HepG2 (cell line): ENCODE measurements around the gene POU3F1. TPM values are rescaled to one million over a fixed set of nuclear protein-coding genes. Genes with fewer than 3 reads are reported as not detected.

Experiments used
- ATAC-seq: fragments of 200-7000 bp; cut with Tn5 transposase; 3 replicates; pipeline ENCODE4 v1.9.1; 2020; ENCODE audit warnings: mild to moderate bottlenecking, moderate library complexity
- BruUV-seq: library from RNA; stranded (reverse); fragments of 400-500 nt; replicated peaks from 2 replicates; lab custom pipeline; 2021; lab: Mats Ljungman, UMichigan
- CTCF ChIA-PET: fragments of 300-600 bp; formaldehyde crosslinking; extraction: SDS; loops from one replicate; lab custom pipeline; 2021; ENCODE audit warnings: low total read pairs, inconsistent platforms, low intra/inter-chr PET ratio; lab: Yijun Ruan, JAX
- POLR2A ChIA-PET: fragments of 350-600 bp; sonication (Branson Sonifier 250); formaldehyde crosslinking; loops from one replicate; lab custom pipeline; 2020; ENCODE audit warnings: antibody characterized with exemption, inconsistent platforms; lab: Yijun Ruan, JAX
- DNase-seq: peaks from one replicate; pipeline ENCODE4 v3.0.0-alpha.2; 2015; ENCODE audit warnings: low spot score
- FAIRE-seq: peaks from 3 replicates; lab custom pipeline; 2011; peaks lifted over from hg19 to GRCh38; lab: Jason Lieb, UNC
- H2AFZ ChIP-seq: one replicate; pipeline ENCODE4 v1.6.1; 2011; ENCODE audit warnings: low read length, inconsistent platforms
- H3K27ac ChIP-seq: fragments of 300-600 bp; 3 replicates; pipeline ENCODE4 v1.8.0; 2011; ENCODE audit warnings: mixed run types, mild to moderate bottlenecking, mixed read lengths, low read length, inconsistent platforms; ENCODE audit not compliant: insufficient read depth; ENCODE audit errors: extremely low read length
- H3K27me3 ChIP-seq, 2 experiments: fragments of 200-600 bp in 1 of 2; 2 replicates in 1 of 2; 3 replicates in 1 of 2; pipeline versions ENCODE4 v1.6.0 to v1.8.0; 2011; ENCODE audit warnings: low read length in 2 of 2, mild to moderate bottlenecking in 2 of 2, moderate library complexity in 2 of 2, inconsistent platforms in 1 of 2; ENCODE audit not compliant: insufficient read depth in 2 of 2, control insufficient read depth in 1 of 2
- H3K36me3 ChIP-seq, 2 experiments: fragments of 200-600 bp in 1 of 2; replicated peaks in 1 of 2; 2 replicates in 1 of 2; 3 replicates in 1 of 2; pipeline versions ENCODE4 v1.5.1 to v1.8.0; 2011; ENCODE audit warnings: low read length in 2 of 2, inconsistent platforms in 1 of 2; ENCODE audit not compliant: insufficient read depth in 2 of 2, control insufficient read depth in 1 of 2
- H3K4me1 ChIP-seq: 2 replicates; pipeline ENCODE4 v1.5.1; 2012; ENCODE audit warnings: low read length, inconsistent platforms; ENCODE audit not compliant: insufficient read depth
- H3K4me2 ChIP-seq: 2 replicates; pipeline ENCODE4 v1.6.0; 2011; ENCODE audit warnings: low read depth, low read length, inconsistent platforms
- H3K4me3 ChIP-seq, 3 experiments: fragments of 200-600 bp in 1 of 3; sonication (generic), shearing (Covaris generic) in 1 of 3; replicated peaks in 1 of 3; 2 replicates each; pipeline ENCODE4 v1.5.1; 2011 to 2016; ENCODE audit warnings: low read length in 3 of 3, inconsistent platforms in 2 of 3, low read depth in 2 of 3, mild to moderate bottlenecking in 2 of 3, control low read depth in 1 of 3, mixed read lengths in 1 of 3; ENCODE audit not compliant: insufficient read depth in 1 of 3
- H3K79me2 ChIP-seq: one replicate; pipeline ENCODE4 v1.6.1; 2011; ENCODE audit warnings: low read length, inconsistent platforms; ENCODE audit not compliant: insufficient read depth
- H3K9ac ChIP-seq: 2 replicates; pipeline ENCODE4 v1.6.0; 2011; ENCODE audit warnings: mild to moderate bottlenecking, low read depth, low read length, inconsistent platforms; ENCODE audit not compliant: insufficient read depth
- H3K9me3 ChIP-seq: 2 replicates; pipeline ENCODE4 v1.5.1; 2012; ENCODE audit warnings: mild to moderate bottlenecking, low read length
- H4K20me1 ChIP-seq: 2 replicates; pipeline ENCODE4 v1.6.0; 2011; ENCODE audit warnings: inconsistent platforms, mild to moderate bottlenecking, low read length, moderate library complexity; ENCODE audit not compliant: insufficient read depth
- ERF ChIP-seq: IDR thresholded peaks from 2 replicates; pipeline ENCODE4 v1.6.1; 2018; ENCODE audit warnings: missing biosample characterization, missing genetic modification reagents
- NCOA1 ChIP-seq: sonication (generic); formaldehyde crosslinking; IDR thresholded peaks from 2 replicates; pipeline ENCODE4 v1.9.0; 2021; ENCODE audit warnings: missing genetic modification reagents
- POLR2AphosphoS2 ChIP-seq: IDR thresholded peaks from 2 replicates; pipeline ENCODE4 v1.6.1; 2011; ENCODE audit warnings: low read depth, low read length, improper control_type of control experiment
- SNRNP70 ChIP-seq: fragments of 200-400 bp; formaldehyde crosslinking; IDR thresholded peaks from 2 replicates; pipeline ENCODE4 v1.6.1; 2017; ENCODE audit warnings: mild to moderate bottlenecking, low read depth, low read length, moderate library complexity
- ZNF616 ChIP-seq: sonication (generic); formaldehyde crosslinking; IDR thresholded peaks from 2 replicates; pipeline ENCODE4 v1.5.0; 2020; ENCODE audit warnings: low read depth, mild to moderate bottlenecking, missing genetic modification reagents
- WGBS: methylation state at CpG from one replicate; pipeline ENCODE4 v1.1.6; 2017; ENCODE audit warnings: low lambda C conversion rate; 5-methylcytosine and 5-hydroxymethylcytosine counted together
- in situ Hi-C: cut with HindIII; loops from 2 replicates; pipeline ENCODE4 v1.10.0; 2017; ENCODE audit warnings: low pct_unique_long_range_greater_than_20kb; ENCODE audit not compliant: extremely low pct_ligation_motif_present
- intact Hi-C: fragments of 100-400 bp; cut with micrococcal nuclease; formaldehyde crosslinking; loops from one replicate; pipeline ENCODE4 v1.10.0; 2022; ENCODE audit not compliant: unreplicated experiment
- polyA plus RNA-seq, 8 experiments: library from polyadenylated mRNA; depleted of rRNA in 3 of 8; stranded (reverse) in 7 of 8; unstranded in 1 of 8; fragments of >200 nt; fragmentation: Illumina TruSeq in 4 of 8; extraction: Trizol in 4 of 8; gene quantifications; 2 replicates each; pipeline versions ENCODE4 v1.2.1 to v1.2.3, GENCODE V29; 2011 to 2016; ENCODE audit warnings: low read depth in 4 of 8, missing spikeins in 1 of 8, mixed read lengths in 1 of 8; ENCODE audit not compliant: insufficient read depth in 1 of 8
- total RNA-seq, 5 experiments: library from RNA; depleted of rRNA; stranded (reverse); fragments of >200 nt; fragmentation: Illumina TruSeq; extraction: Trizol; gene quantifications; 2 replicates each; pipeline ENCODE4 v1.2.3, GENCODE V29; 2016; ENCODE audit warnings: low read depth in 1 of 5
- TF ChIP-seq, protein P1 (sequence below): sonication (generic); formaldehyde crosslinking; IDR thresholded peaks from 2 replicates; pipeline ENCODE4 v1.9.0; 2022; ENCODE audit warnings: missing genetic modification reagents, mild to moderate bottlenecking, borderline replicate concordance
- TF ChIP-seq, protein P2 (sequence below): sonication (generic); formaldehyde crosslinking; IDR thresholded peaks from 2 replicates; pipeline ENCODE4 v1.5.1; 2020; ENCODE audit warnings: missing genetic modification reagents, mild to moderate bottlenecking, borderline replicate concordance
- TF ChIP-seq, protein P3 (sequence below): sonication (generic); formaldehyde crosslinking; conservative IDR thresholded peaks from 2 replicates; pipeline ENCODE4 v1.8.0; 2022; ENCODE audit warnings: low read depth, missing genetic modification reagents
- TF ChIP-seq, protein P4 (sequence below): sonication (generic); formaldehyde crosslinking; IDR thresholded peaks from 2 replicates; pipeline ENCODE4 v1.9.0; 2021; ENCODE audit warnings: missing genetic modification reagents, borderline replicate concordance
- TF ChIP-seq, protein P5 (sequence below): sonication (generic); formaldehyde crosslinking; IDR thresholded peaks from 2 replicates; pipeline ENCODE4 v1.5.0; 2020; ENCODE audit warnings: mild to moderate bottlenecking, missing genetic modification reagents
- TF ChIP-seq, protein P6 (sequence below): IDR thresholded peaks from 2 replicates; pipeline ENCODE4 v1.6.1; 2016; ENCODE audit warnings: low read depth, borderline replicate concordance

The POU3F1 gene
- total and polyA plus RNA-seq, 2 of the 13 experiments (the other 11 are each of a cell fraction or from before 2014, with no cell fraction given): not detected

DNA sequence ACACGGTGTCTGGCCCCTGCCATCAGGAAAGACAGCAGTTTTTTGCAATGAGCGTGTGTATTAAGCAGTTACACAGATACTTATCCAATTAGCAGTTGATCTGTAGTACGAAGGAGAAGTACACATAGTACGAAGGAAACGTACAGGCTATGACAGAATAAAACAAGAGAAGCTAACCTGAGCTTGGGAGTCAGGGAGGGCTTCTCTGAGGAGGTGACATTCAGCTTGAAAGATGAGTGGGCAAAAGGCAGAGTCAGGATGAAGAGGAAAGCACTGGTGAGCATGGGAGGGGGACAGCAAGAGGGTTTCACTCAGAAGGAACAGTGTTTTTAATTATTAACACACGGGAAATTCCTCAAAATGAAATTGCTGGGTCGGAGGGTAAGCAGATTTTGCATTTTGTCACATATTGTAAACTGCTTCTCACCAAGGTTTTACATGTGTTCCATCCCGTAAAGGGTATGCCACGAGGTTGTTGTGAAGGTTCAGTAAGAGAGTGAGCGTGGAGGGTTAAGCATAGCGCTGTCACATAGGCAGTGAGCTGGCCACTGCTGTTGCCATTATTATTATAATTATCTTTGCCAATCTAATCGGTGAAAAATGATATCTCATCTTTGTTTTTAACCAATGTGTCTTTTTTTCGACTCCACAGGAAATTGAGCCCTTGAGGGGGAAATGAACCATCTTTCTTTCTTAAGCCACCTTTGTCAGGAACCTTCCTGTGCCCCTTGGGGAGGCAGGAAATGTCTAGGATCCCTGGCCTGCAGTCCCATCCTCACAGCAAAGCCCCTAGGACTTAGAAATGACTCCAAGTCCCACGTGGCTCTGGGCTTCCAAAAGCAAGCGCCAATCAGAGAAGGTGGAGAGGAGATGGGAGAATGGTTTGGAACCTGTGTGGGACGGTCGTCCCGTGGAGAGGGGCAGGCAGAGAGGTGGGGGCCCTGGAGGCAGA is 47.3 kb upstream of the POU3F1 start (continued):
- TF ChIP-seq POLR2AphosphoS2: no peak
- TF ChIP-seq, protein P1, sequence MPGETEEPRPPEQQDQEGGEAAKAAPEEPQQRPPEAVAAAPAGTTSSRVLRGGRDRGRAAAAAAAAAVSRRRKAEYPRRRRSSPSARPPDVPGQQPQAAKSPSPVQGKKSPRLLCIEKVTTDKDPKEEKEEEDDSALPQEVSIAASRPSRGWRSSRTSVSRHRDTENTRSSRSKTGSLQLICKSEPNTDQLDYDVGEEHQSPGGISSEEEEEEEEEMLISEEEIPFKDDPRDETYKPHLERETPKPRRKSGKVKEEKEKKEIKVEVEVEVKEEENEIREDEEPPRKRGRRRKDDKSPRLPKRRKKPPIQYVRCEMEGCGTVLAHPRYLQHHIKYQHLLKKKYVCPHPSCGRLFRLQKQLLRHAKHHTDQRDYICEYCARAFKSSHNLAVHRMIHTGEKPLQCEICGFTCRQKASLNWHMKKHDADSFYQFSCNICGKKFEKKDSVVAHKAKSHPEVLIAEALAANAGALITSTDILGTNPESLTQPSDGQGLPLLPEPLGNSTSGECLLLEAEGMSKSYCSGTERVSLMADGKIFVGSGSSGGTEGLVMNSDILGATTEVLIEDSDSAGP (CRISPR knock-in tag): no peak
- TF ChIP-seq NCOA1 (CRISPR knock-in tag): no peak
- TF ChIP-seq, protein P2, sequence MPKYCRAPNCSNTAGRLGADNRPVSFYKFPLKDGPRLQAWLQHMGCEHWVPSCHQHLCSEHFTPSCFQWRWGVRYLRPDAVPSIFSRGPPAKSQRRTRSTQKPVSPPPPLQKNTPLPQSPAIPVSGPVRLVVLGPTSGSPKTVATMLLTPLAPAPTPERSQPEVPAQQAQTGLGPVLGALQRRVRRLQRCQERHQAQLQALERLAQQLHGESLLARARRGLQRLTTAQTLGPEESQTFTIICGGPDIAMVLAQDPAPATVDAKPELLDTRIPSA (CRISPR knock-in tag): no peak

DNA sequence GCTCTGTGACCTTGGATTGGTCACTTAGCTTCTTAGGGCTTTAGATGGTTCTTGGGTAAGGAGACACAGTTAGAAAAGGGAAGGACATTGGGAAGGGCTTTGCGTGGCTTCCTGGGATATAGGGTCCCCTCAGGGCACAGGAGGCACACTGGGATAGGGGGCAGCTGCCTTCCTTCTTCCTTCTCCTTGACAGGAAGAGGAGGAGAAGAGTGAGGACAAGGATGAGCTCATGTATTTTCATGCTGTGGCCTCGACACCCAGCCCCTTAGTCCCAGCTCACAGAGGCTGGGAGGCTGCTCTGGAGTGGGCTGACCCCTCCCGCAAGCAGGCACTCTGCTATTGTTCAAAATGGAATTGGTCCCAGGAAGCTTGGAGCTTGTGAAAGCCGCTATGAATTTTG is 45.7 kb upstream of the POU3F1 start:
- H3K9ac ChIP-seq: no peak overlapping the region
- no peaks in the 10 kb centered on the region for H3K79me2 ChIP-seq
- in situ Hi-C loops: no loop called here
- WGBS: 29% methylated on average over 4 of the region's 4 CpGs
- H3K36me3 ChIP-seq: no peaks in the 10 kb centered on the region
- no peaks in the 10 kb centered on the region for H4K20me1 ChIP-seq
- TF ChIP-seq, protein P3, sequence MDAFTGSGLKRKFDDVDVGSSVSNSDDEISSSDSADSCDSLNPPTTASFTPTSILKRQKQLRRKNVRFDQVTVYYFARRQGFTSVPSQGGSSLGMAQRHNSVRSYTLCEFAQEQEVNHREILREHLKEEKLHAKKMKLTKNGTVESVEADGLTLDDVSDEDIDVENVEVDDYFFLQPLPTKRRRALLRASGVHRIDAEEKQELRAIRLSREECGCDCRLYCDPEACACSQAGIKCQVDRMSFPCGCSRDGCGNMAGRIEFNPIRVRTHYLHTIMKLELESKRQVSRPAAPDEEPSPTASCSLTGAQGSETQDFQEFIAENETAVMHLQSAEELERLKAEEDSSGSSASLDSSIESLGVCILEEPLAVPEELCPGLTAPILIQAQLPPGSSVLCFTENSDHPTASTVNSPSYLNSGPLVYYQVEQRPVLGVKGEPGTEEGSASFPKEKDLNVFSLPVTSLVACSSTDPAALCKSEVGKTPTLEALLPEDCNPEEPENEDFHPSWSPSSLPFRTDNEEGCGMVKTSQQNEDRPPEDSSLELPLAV: no peak
- TF ChIP-seq, protein P4, sequence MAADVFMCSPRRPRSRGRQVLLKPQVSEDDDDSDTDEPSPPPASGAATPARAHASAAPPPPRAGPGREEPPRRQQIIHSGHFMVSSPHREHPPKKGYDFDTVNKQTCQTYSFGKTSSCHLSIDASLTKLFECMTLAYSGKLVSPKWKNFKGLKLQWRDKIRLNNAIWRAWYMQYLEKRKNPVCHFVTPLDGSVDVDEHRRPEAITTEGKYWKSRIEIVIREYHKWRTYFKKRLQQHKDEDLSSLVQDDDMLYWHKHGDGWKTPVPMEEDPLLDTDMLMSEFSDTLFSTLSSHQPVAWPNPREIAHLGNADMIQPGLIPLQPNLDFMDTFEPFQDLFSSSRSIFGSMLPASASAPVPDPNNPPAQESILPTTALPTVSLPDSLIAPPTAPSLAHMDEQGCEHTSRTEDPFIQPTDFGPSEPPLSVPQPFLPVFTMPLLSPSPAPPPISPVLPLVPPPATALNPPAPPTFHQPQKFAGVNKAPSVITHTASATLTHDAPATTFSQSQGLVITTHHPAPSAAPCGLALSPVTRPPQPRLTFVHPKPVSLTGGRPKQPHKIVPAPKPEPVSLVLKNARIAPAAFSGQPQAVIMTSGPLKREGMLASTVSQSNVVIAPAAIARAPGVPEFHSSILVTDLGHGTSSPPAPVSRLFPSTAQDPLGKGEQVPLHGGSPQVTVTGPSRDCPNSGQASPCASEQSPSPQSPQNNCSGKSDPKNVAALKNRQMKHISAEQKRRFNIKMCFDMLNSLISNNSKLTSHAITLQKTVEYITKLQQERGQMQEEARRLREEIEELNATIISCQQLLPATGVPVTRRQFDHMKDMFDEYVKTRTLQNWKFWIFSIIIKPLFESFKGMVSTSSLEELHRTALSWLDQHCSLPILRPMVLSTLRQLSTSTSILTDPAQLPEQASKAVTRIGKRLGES (CRISPR knock-in tag): no peak
- TF ChIP-seq, protein P5, sequence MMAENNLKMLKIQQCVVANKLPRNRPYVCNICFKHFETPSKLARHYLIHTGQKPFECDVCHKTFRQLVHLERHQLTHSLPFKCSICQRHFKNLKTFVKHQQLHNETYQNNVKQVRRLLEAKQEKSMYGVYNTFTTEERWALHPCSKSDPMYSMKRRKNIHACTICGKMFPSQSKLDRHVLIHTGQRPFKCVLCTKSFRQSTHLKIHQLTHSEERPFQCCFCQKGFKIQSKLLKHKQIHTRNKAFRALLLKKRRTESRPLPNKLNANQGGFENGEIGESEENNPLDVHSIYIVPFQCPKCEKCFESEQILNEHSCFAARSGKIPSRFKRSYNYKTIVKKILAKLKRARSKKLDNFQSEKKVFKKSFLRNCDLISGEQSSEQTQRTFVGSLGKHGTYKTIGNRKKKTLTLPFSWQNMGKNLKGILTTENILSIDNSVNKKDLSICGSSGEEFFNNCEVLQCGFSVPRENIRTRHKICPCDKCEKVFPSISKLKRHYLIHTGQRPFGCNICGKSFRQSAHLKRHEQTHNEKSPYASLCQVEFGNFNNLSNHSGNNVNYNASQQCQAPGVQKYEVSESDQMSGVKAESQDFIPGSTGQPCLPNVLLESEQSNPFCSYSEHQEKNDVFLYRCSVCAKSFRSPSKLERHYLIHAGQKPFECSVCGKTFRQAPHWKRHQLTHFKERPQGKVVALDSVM (CRISPR knock-in tag): no peak
- no peak for TF ChIP-seq ERF
- TF ChIP-seq, protein P6, sequence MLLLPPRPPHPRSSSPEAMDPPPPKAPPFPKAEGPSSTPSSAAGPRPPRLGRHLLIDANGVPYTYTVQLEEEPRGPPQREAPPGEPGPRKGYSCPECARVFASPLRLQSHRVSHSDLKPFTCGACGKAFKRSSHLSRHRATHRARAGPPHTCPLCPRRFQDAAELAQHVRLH (CRISPR knock-in tag): no peak
- no peak for TF ChIP-seq ZNF616 (CRISPR knock-in tag)
- TF ChIP-seq SNRNP70: no peak
- TF ChIP-seq, all 625 proteins: peak for 0
- ATAC-seq: no peak
- Histone ChIP-seq H3K9me3 (no peaks in the 10 kb centered on the region), H3K4me3 (no peak overlapping the region), H3K4me2 (no peak overlapping the region), H3K27me3 (no peaks in the 10 kb centered on the region), H2AFZ (no peak overlapping the region), H3K27ac (no peak overlapping the region), H3K4me1 (peaks cover 8% of the 10 kb centered on the region; the same call in 1 of the 2 replicates)
- no peak for FAIRE-seq
- ChIA-PET CTCF (no interaction called here), POLR2A (no interaction called here)
- intact Hi-C loops: no loop called here
- DNase-seq: no peak
- BruUV-seq: no TSS peak
